ENCODE measurements around the gene TNIK. TPM values are rescaled to one million over a fixed set of nuclear protein-coding genes. Genes with fewer than 3 reads are reported as not detected.

Gene TNIK
- total RNA-seq, 1 experiment from 2014 or later: 7.0 TPM

GRCh38 chr3:171508206-171508605 lies 48.0 kb upstream of the TNIK start:
- POLR2A ChIA-PET (ENCODE audit: unreplicated experiment): no interaction called here
- H3K4me1 ChIP-seq (ENCODE audit: insufficient read depth, low read length): peaks cover 8% of the 10 kb centered on the region; the same call in 1 of the 2 replicates
- intact Hi-C loops (cut with micrococcal nuclease): no loop called here
- H3K9ac ChIP-seq (ENCODE audit: low read length): no peak overlapping the region
- ATAC-seq: no peak
- TF ChIP-seq CTCF (conservative IDR thresholded peaks at IDR 0.05; ENCODE audit: low read depth, low read length): no peak
- TF ChIP-seq EZH2phosphoT487 (IDR thresholded peaks at IDR 0.05; ENCODE audit: borderline replicate concordance, low read length): no peak
- TF ChIP-seq EZH2 (IDR thresholded peaks at IDR 0.05; ENCODE audit: low read length, unreplicated experiment): no peak
- H3F3A ChIP-seq (ENCODE audit: low read length, unreplicated experiment): no peaks in the 10 kb centered on the region
- no peaks in the 10 kb centered on the region for H4K20me1 ChIP-seq (ENCODE audit: low read length)
- H3K4me3 ChIP-seq (ENCODE audit: low read length): no peak overlapping the region
- H3K27ac ChIP-seq (ENCODE audit: low read length): no peak overlapping the region
- H3K36me3 ChIP-seq (ENCODE audit: low read depth, low read length): no peaks in the 10 kb centered on the region
- no peak overlapping the region for H3K4me2 ChIP-seq (ENCODE audit: low read length)
- no peak for DNase-seq
- H3K79me2 ChIP-seq (ENCODE audit: low read length): no peaks in the 10 kb centered on the region
- H3K27me3 ChIP-seq (ENCODE audit: low read length): no peaks in the 10 kb centered on the region
- CTCF ChIA-PET: no interaction called here
- no peaks in the 10 kb centered on the region for H3K9me3 ChIP-seq (ENCODE audit: low read length)
- no TSS peak for BruUV-seq (replicated peaks)
- no peak overlapping the region for H2AFZ ChIP-seq (ENCODE audit: low read length)
- H3K9me2 ChIP-seq (replicated peaks; ENCODE audit: low read length): no peaks in the 10 kb centered on the region

DNA sequence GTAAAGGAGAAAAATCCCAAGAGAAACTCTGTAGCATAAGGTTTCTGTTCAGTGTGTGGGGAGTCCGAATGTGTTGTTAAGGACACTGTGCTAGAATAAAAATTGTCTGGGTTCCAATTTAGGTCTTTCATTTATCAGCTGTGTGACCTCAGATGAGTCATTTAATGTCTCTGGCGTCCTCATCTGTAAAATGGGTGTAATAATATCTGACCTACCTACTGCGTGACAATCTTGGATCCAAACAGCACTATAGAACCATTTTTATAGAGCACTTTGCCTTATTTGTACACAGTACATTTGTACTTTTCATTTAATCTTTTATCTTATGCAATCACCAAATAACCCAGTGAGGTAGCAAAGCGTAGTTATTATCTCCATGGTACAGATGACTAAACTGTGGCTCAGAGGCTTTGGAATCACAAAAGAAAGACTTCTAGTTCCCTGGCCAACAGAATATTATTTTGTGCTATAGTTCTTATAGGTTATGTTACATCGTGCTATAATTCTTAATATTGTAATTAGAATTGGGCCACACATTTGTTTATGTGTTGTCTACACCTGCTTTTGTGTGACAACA lies 46.6 kb upstream of the TNIK start:
- Histone ChIP-seq H3F3A (ENCODE audit: low read length, unreplicated experiment) (no peaks in the 10 kb centered on the region), H2AFZ (ENCODE audit: low read length) (no peak overlapping the region), H3K4me2 (ENCODE audit: low read length) (no peak overlapping the region), H4K20me1 (ENCODE audit: low read length) (no peaks in the 10 kb centered on the region), H3K27me3 (ENCODE audit: low read length) (no peaks in the 10 kb centered on the region), H3K4me3 (ENCODE audit: low read length) (no peak overlapping the region), H3K9ac (ENCODE audit: low read length) (no peak overlapping the region), H3K79me2 (ENCODE audit: low read length) (no peaks in the 10 kb centered on the region), H3K36me3 (ENCODE audit: low read depth, low read length) (no peaks in the 10 kb centered on the region), H3K9me2 (replicated peaks; ENCODE audit: low read length) (no peaks in the 10 kb centered on the region), H3K27ac (ENCODE audit: low read length) (peak overlapping the region; percentile 26), H3K9me3 (ENCODE audit: low read length) (no peaks in the 10 kb centered on the region), H3K4me1 (ENCODE audit: insufficient read depth, low read length) (peaks cover 8% of the 10 kb centered on the region; the same call in 1 of the 2 replicates)
- intact Hi-C loops (cut with micrococcal nuclease): no loop called here
- no TSS peak for BruUV-seq (replicated peaks)
- ATAC-seq (peak; percentile 70), DNase-seq (peak; percentile 66)
- POLR2A ChIA-PET (ENCODE audit: unreplicated experiment): no interaction called here
- TF ChIP-seq EZH2 (IDR thresholded peaks at IDR 0.05; ENCODE audit: low read length, unreplicated experiment) (no peak), EZH2phosphoT487 (IDR thresholded peaks at IDR 0.05; ENCODE audit: borderline replicate concordance, low read length) (no peak), CTCF (conservative IDR thresholded peaks at IDR 0.05; ENCODE audit: low read depth, low read length) (no peak)
- CTCF ChIA-PET: no interaction called here

DNA sequence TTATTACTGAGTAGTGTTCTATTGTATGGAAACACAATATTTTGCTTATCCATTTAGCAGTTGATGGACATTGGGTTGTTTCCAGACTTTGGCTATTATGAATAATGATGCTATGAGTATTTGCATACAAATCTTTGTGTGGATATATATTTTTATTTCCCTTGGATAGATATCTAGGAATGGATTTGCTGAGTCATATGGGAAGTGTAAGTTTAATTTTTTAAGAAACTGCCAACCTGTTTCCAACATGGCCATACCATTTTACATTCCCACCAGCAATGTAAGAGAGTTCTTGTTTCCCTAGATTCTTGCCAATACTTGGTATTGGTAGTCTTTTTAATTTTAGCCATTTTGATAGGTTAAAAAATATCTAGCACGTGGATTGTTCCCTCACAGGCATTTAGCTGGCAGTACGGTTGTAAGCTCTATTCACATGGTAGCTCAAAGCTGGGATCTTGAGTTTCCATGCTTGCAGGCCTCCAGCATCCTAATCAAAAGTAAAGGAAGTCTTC lies 45.7 kb upstream of the TNIK start:
- DNase-seq: no peak
- Histone ChIP-seq H3K36me3 (ENCODE audit: low read depth, low read length) (no peaks in the 10 kb centered on the region), H4K20me1 (ENCODE audit: low read length) (no peaks in the 10 kb centered on the region), H3K9me2 (replicated peaks; ENCODE audit: low read length) (no peaks in the 10 kb centered on the region), H3K9ac (ENCODE audit: low read length) (no peak overlapping the region), H3K27ac (ENCODE audit: low read length) (no peak overlapping the region), H3K4me1 (ENCODE audit: insufficient read depth, low read length) (peaks cover 8% of the 10 kb centered on the region; the same call in 1 of the 2 replicates), H3K27me3 (ENCODE audit: low read length) (no peaks in the 10 kb centered on the region), H3K79me2 (ENCODE audit: low read length) (no peaks in the 10 kb centered on the region), H2AFZ (ENCODE audit: low read length) (no peak overlapping the region), H3K4me3 (ENCODE audit: low read length) (no peak overlapping the region), H3K9me3 (ENCODE audit: low read length) (no peaks in the 10 kb centered on the region), H3K4me2 (ENCODE audit: low read length) (no peak overlapping the region), H3F3A (ENCODE audit: low read length, unreplicated experiment) (no peaks in the 10 kb centered on the region)
- TF ChIP-seq EZH2phosphoT487 (IDR thresholded peaks at IDR 0.05; ENCODE audit: borderline replicate concordance, low read length) (no peak), EZH2 (IDR thresholded peaks at IDR 0.05; ENCODE audit: low read length, unreplicated experiment) (no peak), CTCF (conservative IDR thresholded peaks at IDR 0.05; ENCODE audit: low read depth, low read length) (no peak)
- no peak for ATAC-seq
- intact Hi-C loops (cut with micrococcal nuclease): no loop called here
- ChIA-PET CTCF (no interaction called here), POLR2A (ENCODE audit: unreplicated experiment) (no interaction called here)
- no TSS peak for BruUV-seq (replicated peaks)
